Stimulated activated CD8-positive, alpha-beta memory T cell treated with anti-CD3 and anti-CD28 coated beads, Interleukin-7, amount 100 ng/mL, for 4 hours (primary cell): ENCODE measurements around the gene TMEM200A.

Experiments used
- DNase-seq, 2 donors: peaks; one replicate each; pipeline ENCODE4 v3.0.0-alpha.2; 2020; ENCODE audit warnings: low read depth in 2 of 2

The TMEM200A gene

DNA sequence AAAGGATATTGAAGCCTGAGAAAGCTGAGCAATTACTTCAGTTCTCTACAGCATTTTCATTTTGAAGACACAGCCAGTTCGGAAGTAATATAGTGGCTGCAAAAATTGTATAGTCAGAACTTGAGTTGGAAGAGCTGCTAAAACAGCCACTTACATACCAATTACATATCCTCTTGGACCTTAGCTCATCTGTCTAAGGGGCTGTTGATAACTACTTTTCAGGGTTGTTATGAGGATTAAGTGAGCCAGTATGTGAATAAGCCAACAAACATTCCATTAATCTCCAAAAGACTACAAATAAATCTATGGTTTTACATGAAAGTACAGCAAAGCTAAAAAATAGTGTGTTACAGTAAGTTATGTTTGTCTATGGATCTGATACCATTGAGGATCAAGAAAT, 59.7 kb downstream of the TMEM200A start:
- DNase-seq: no peak

DNA sequence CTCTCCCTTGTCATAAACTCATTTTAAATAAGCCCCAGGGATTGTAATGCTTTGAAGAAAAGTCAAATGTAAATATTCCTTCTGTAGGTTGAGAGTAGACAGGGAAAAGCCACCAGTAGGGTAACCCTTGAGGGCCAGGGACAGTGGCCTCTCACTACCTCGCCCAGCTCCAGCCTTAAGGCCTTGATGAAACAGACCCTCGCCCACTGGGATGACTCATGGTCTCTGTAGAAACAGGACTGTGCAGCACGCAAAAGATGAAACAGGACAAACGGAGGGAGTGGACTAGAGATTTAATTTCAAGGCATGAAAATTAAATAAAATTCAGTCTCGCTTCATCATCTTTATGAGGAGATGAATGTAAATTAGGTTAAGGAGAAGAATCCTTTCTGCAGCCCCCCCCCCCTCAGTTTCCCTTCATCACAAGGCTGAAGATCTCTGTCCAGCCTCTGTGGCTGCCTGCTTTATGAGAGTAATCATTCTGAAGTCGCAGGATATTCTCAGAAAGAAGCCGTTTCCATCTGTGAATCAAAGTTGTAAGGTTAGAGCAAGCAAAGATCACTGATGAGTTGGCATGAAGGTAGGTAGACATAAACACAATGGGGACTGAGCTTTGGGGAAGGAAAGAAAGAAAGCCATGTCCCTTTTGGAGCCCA, 60.4 kb downstream of the TMEM200A start:
- no peak for DNase-seq

DNA sequence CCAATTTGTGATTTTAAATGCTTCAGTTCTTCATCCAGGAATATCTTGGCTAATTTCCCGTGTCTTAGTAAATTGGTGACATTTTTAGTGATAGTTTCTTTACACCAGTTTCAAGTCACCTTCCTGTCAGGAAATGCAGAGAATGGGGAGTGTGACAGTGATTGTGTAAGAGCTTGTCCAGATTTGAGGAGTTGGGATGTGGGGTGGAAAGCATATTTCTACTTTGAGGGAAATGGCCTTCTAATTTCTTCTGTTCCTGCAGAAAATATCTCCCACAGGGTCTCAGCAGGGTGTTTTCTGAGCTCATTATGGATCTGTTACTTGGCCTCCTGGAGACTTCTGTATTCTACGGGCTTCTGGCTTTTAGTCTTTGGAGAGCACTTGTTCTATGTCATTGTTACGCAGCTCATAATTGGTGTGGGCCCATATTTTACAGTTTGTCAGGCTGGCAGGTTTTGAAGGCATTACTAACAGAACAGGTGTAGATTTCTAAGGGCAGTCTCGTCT, 65.6 kb downstream of the TMEM200A start:
- DNase-seq: no peak

DNA sequence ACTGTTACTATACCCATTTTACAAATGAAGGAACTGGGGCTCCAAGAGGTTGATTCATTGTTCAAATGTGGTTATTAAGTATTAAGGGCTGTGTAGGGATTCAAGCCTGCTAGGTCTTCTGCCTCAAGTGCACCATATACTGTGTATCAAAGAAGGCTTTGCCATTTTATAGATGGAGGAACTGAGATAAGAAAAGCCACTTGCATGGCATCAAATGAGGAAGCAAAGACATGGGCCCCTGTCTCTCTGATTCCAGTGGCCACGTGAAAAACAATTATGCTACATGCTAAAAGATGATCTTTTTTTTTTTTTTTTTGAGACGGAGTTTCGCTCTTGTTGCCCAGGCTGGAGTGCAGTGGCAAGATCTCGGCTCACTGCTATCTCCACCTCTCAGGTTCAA, 67.0 kb downstream of the TMEM200A start:
- no peak for DNase-seq

DNA sequence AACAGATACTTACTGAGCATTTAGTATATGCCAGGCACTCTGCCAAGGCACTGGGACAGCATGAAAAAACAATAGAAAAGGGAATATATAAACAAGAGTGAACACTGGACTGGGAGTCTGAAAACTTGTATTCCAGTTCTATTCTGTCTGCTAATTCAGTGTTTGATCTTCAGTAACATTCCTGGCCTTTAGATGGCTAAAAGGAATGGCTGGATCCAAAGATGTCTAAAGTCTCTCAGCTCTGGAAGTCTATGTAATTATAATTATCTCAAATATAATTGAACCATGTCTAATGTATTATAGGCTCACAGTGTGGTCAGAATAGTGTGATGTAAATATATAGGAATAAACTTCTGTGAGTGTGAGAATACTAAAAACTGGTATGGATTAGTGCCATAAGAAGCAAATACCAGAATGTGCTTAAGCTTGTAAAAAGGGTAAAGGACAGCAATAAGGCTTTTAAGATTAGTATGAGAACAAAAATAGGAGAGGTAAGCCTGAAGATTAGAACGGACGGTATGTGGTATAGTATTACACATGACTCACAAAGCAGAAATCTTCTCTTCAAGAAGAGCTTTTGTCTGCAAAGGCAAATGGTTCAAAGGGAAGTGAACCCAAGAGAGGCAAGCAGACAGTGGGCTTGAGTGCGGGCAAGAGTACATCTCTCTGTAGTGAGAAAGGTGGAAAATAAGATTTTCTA, 68.5 kb downstream of the TMEM200A start:
- DNase-seq: no peak

DNA sequence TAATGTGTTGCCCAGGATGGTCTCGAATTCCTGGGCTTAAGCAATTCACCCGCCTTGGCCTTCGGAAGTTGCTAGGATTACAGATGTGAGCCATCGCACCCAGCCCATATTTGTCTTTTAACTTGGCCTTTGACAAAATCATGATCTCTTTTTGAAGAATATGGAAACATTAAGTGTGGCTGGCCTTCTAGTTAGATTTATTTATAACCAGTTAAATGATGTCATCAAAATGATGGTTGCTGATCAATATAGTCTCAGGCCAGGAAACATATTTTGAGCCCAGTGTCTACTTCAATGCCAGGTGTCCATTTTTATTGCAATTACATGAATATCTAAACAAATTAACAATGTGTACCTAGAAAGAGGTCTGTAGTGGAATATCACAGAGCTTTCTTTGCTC, 69.4 kb downstream of the TMEM200A start:
- no peak for DNase-seq

DNA sequence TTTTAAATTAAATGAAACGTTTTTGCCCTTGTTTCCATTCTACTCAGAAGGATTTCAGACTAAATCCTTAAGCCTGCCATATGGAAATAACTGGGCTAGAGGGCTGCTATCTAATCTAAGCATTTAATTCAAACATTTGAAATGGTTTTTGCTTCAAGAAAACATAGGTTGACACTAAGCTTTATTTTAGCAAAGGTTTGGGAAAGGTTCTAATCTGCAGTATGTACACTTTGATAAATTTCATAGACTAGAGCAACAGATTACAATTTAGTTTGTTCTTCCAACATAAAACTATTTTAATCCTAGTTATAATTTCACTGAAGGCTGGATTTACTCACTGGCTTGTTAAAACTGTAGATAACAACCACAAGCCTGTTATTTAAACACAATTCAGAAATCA, 72.1 kb downstream of the TMEM200A start:
- no peak for DNase-seq

DNA sequence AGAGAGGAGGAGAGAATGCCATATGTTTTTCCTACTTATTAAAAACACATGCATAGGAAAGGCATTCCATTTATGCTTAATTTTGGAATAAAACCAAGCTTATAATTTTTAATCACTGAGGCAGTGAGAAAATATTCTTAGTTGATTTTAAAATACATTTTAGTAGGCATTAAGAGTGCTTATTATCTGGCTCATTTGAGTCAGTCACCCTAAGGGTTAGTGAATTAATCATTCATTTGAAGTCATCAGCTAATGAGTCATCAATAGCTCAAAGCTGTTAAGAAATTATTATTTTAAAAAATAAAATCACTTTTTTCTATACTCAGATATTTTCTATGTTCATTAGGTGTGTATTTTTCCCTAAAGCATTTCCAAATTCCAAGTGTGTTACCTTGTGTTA, 81.6 kb downstream of the TMEM200A start:
- no peak for DNase-seq

DNA sequence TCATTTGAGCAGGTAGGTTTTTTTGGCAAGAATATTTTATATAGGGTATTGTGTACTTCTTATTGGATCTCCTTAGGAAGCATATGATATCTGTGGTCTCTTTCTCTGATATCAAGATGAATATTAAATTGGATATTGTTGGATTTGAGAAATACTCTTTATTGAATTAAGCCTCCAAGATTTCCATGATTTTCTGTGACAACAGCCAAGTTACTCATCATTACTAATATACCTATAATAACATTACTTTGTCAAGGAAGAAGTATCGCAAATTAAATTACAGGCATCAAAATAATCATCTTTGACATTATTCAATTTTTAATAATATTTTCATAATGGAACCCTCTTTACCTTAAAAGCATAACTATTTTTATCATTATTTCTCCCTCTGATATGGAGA, 86.5 kb downstream of the TMEM200A start:
- no peak for DNase-seq

DNA sequence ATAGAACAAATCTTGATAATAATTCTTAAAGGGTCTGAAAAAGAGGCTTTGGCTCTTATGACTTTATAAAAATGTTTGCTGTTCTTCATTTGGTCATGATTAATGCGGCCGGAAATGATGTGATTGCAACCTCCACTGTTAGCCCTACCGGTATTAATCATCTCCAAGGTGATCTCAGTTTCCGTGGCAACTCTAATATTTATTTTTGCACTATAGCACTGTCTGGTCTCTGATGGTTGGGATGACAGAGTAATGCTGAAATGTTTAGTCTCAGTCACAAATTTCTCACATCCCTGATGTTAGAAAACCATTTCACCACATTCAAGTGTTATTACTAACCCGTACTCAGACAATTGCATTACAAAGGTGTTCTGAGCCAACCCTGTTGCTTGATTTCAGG, 87.4 kb downstream of the TMEM200A start:
- DNase-seq: no peak

DNA sequence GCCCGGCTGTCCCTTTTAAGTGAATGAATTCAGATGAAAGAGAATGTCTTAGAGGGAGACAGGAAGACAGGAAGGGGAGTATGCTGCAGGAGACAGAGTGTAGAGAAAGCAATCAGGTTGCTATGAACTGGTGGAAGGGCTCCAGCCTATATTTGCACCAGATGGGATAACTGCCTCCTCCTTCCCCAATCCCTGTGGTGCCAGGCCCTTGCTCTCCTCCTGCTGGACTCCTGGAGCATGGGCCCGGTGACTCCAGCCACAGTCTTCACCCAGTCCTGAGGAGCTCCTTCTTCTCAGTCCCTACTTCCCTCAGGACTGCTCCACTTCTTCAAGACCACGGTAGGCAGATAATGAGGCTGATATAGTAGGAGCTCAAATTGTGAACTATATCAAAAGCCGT, 91.8 kb downstream of the TMEM200A start:
- DNase-seq: no peak

DNA sequence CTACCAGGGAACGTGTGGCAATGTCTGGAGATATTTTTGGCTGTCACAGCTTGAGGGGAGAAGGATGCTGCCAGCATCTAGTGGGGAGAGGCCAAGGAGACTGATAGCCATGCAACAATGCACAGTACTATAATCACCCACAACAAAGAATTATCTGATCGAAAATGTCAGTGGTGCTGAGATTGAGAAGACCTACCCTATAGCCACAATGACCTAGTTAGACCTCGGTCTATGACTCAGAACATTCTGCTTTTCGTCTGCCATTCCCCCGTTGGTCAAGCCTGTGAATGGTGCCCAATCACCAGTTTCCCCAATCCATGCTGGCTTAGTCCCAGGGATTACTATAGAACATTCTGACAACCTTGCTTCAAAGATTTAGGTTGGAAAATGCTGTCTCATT, 93.5 kb downstream of the TMEM200A start:
- DNase-seq: no peak

DNA sequence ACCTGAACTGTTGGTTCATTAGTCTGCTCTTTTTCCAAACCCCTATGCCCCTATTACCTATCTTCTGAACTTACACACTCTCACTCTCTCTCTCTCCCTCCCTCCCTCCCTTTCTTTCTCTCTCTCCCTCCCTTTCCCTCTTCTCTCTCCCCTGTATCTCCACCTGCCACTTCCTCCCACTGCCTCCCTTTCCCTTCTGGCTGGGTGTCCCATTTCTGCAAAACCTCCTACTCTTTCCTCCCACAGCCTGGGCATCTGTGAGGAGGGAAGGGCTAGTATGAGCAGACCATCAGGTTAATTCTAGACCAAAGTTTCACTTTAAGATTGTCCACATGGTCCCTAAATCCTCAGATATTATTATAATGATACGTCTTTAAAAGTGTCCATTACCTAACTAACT, 95.1 kb downstream of the TMEM200A start:
- no peak for DNase-seq

DNA sequence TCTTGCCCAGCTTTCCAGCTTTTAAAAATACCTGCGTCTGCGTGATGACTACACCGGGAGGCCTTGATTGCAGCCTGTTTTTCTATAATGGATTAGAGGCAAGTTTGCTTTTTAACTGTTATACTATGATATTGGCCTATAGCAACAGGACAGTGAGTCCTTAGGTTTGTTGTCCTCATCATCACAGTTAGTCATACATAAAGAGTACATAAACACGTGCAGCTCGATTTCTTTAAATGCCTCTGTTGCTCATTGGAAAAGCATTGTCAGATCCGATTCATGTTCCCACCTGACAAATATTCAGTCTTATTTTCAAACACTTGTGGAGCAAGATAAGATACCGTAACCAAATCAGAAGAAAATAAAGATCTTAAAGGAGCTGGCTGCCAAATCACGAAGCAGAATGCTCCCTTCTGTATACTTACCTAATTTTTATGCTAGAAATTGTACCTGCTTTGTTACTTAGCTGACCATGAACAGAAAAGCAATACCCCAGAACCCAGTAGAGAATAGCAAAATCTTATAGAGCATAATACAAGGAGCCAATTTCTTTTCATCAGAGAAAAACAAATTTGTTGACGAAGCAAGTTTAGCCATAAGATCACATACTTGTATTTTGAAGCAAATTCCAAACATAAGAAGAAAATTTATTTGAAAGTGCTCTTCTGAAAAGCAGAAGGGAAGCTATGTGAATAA, 100.4 kb downstream of the TMEM200A start:
- no peak for DNase-seq

DNA sequence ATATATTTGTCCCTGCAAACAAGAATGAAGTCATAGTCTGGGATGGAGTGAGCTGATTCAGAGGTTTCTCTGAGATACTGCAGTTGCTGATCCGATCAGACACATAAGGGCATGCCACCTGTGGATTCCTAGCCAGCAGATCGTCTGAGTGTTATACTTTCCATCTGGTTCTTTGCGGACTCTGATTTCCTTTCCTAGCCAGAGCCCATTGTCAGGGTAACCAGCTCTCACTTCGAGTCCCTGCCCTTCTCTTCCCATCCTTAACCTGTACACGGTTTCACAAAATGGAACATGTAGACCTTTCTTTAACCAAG, 100.9 kb downstream of the TMEM200A start:
- no peak for DNase-seq

DNA sequence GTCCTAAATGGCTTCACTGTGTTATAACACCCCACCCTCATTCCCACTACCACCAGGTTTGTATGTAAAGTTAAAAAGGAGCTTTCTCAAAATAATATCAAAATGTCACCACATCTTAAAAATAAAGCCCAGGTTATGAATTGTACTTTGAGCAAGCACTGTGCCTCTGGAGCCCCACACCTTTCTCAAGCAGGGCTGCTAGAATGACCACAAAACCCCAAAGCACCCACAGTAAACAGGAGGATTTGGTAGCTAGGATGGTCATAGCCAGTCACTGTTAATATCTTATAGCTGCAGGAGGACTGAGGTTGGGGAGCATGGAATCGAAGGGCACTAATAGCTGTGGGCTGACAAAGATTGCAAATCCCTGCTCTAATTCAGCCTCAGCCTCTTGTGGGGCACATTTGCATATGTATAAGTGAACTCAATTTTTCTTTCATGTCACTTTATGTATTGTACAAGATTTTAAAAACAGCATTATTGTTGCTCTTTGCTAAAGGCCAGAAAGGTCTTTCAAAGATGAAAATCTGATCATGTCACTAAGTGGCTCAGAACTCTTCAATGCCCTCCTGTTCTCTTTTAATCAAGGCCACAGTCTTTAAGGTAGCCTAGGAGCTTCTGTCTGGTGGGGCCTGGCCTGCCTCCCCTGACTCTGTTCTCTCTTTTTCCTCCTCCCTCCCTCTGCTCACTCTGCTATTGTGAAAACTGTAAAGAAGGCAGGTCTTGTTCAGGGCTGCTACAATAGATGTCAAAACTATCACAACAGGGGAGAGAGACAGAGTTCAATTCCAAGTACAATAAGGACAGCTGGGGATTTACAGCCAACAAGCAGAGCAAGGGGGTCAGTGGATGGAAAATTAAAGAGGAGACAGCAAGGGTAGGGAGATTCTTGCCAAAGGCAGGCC, 101.6 kb downstream of the TMEM200A start:
- DNase-seq: no peak

DNA sequence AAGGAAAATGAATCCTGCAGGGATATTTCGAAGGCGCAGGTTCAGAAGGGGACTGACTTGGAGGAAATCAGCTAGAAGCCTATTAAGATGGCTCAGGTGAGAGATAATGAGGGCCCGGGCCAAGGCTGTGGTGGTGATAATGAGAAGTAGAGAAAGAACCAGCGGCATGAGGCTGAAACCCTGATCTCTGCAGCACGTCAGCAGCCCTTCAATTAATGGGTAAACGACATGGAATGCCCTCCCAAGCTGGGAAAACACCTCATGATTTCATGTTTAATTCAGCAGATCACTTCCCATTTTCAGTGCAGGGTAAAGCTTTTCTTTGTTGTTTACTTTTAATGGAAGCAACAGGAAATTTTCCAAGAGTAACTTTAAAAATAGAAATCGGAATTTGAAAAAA, 104.9 kb downstream of the TMEM200A start:
- no peak for DNase-seq

DNA sequence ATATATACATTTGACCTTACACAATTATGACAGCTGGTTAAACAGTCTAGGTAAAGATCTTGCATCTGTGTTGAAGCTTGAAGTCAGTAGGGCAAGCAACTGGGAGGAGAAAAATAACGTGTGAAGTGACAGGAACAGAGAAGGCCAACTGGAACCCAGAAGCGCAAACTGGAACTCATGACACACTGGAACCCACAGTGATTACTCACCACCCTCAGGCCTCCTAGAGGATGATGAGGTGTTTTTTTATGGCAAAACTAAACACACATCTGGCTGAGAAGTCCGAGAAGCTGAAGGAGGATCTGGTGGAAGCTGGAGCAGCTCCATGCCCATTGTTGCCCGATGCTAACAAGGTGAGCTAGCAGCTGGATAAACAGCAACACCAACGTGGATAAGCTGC, 108.1 kb downstream of the TMEM200A start:
- DNase-seq: no peak

DNA sequence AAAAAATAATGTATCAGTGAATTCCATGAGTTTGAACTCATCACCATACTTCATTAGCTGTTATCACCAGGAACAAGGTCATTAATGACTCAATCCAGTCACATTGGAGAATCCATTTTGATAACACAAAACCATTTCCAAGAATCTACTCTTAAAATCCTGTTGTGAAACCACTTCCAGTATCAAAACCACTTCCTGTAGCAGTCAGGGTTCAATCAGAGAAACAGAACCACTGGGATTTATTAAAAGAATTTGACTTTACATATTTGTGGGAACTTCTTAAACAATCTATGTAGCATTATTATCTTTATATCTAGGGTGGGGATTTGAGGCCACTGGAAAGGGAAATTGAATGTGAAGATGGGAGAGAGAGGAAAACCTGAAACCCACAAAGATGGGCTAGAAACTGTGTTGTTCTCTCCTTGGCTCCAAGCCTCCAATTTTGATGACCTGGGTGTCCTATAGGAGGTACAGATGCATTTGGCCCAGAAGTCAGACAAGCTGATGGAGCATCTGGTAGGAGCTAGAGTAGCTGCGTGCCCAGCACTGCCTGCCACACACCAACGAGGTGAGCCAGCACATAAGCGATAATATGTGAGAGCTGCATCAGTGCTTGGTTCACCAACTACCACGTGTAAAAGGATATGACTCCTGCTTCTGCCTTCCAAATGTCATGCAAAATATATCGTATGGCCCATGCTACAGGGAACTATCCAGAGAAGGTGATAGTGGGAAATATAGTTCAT, 117.0 kb downstream of the TMEM200A start:
- no peak for DNase-seq

DNA sequence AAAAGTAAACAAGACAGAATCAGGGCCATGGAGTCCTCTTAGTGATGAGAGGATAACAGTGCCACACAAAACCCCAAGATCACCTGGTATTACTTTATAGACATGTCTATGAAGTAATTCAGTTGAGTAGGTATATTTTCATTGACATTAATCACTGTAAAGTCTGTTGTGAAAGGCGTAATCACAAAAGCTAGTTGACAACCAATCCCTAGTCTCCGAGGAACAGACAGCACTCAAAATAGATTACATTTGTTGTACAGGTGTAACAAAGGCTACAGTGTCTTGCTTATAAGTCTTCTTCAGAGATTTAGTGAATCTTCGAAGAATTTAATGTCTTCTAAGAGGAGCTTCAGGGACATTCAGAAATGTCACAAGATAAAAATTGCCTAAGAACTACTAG, 120.1 kb downstream of the TMEM200A start:
- no peak for DNase-seq

DNA sequence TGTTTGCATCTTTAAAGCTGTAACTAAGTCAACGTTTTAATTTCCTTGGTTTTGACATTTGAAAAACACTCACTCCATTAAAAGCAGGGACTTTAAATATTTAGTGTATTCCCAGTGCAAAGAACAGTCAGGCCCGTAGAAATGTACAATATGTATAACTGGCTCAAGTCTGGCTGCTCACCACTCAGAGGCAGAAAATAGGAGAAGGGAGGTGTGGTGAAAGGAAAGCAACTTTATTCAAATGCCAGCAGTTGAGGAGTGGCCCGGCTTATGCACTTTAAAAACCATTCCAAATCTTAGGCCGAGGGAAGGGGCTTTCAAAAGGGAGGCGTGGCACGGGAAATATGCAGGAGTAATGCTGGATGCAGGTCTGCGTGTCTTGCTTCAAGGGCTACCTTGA, 120.6 kb downstream of the TMEM200A start:
- DNase-seq: no peak
